GM18868 (cell line): ENCODE measurements around the gene ASIC2.
"Not testable (repeated sequence)": the region's sequence is repeated elsewhere in the genome, so short reads cannot be mapped to it uniquely, and the experiment has no call there.

Experiments used
- ATAC-seq: cut with Tn5 transposase; IDR thresholded peaks from one replicate; pipeline ENCODE4 v1.9.1; 2021; ENCODE audit warnings: mild to moderate bottlenecking, moderate library complexity; ENCODE audit not compliant: unreplicated experiment

ASIC2 gene

GRCh38 chr17:32992321-32993033, 300.6 kb downstream of the ASIC2 start:
- no peak for ATAC-seq

DNA sequence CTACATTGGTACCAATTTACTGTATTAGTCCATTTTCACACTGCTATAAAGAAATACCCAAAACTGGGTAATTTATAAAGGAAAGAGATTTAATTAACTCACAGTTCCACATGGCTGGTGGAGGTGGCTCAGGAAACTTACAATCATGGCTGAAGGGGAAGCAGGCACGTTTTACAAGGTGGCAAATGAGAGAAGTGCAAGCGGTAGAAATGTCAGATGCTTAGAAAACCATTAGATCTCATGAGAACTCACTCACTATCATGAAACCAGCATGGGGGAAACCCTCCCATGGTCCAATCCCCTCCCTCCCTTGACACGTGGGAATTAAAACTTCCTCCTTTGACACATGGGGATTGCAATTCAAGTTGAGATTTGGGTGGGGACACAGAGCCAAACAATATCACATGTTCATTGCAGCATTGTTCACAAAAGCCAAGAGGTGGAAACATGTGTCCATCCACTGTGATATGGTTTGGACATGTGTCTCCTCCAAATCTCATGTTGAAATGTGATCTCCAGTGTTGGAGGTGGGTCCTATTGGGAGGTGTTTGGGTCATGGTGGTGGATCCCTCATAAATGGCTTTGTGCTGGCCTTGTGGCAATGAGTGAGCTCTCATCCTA, 304.5 kb downstream of the ASIC2 start:
- no peak for ATAC-seq

DNA sequence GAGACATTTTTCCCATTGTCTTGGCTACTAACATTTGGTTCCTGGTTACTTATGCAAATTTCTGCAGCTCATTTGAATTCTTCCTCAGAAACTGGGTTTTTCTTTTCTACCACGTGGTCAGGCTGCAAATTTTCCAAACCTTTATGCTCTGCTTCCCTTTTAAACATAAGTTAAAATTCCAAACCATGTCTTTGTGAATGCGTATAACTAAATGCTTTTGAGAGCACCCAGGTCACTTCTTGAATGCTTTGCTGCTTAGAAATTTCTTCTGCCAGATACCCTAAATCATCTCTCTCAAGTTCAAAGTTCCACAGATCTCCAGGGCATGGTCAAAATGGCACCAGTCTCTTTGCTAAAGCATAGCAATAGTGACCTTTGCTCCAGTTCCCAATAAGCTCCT, 305.2 kb downstream of the ASIC2 start:
- not testable (repeated sequence) for ATAC-seq

- ATAC-seq, result not testable (repeated sequence)
These were observed 305.7 kb downstream of the ASIC2 start for GRCh38 chr17:32987453-32987805.

- ATAC-seq, result no peak
These were observed 307.9 kb downstream of the ASIC2 start for GRCh38 chr17:32985050-32985756.

- ATAC-seq, result not testable (repeated sequence)
These were observed 311.5 kb downstream of the ASIC2 start for GRCh38 chr17:32981611-32982010.

DNA sequence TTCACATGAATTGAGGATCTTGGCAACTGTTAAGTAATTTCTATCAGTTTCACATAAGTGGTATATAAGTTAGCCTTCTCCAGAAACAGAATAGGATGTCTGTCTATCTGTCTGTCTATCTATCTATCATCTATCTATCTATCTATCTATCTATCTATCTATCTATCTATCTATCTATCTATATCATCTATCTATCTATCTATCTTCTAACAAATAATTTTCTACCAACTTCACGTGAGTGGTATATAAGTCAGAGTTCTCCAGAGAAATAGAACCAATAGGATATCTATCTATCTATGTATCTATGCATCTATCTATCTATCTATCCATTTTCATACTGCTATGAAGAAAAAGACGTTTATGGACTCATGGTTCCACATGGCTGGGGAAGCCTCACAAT, 312.9 kb downstream of the ASIC2 start:
- no peak for ATAC-seq

DNA sequence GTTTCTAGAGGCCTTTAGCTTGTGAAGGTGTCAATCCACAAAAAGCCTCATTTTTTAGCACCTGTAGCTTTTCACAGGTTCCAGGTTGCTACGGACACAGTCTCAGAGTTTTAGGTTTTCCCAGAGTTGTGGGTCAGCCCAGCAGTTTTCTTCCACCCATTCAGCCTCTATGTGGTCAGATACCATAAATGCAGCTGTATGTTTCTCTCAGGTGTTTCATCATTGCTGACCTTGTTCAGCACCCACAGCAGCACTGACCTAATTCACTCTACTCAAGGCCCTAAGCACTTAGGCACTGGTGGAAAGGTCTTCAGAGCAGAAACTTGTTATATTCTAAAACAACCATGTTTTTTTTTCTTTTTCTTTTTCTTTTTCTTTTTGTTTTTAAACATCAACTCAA, 316.5 kb downstream of the ASIC2 start:
- ATAC-seq, result no peak

DNA sequence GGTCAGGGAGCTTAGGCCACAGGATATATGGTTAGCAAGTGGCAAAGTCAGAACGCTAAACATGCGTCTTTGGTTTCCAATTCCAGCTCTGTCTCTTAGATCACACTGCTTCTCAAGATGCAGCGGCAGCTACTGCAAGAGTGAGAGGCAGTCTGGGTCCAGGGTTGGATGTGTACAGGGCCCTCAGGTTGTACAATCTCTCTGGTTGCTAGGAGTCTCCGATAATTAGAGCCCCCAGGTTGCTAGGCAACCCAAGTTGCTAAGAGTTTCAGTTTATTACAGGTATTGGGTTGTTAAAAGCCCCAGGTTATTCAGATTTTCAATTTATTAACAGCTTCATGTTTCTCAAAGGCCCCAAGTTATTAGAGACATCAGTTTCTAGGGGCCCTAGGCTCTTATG, 317.0 kb downstream of the ASIC2 start:
- ATAC-seq, result no peak

DNA sequence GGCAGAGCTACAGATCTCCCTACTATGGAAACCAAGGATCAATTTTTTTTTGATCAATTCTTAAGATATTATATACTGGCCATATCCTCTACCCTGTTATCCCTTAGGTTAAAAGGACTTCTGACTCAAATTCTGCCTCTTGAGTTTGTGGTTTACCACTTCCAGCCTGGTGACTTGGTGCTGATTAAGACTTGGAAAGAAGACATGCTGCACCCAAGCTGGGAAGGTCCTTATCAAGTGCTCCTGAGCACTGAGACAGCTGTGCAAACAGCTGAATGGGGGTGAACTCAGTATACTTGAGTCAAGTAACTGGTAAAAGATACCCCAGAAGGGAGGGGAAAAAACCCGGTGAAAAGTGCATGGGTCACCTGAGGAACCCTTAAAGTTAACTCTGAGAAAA, 321.9 kb downstream of the ASIC2 start:
- peak; percentile 66 for ATAC-seq

DNA sequence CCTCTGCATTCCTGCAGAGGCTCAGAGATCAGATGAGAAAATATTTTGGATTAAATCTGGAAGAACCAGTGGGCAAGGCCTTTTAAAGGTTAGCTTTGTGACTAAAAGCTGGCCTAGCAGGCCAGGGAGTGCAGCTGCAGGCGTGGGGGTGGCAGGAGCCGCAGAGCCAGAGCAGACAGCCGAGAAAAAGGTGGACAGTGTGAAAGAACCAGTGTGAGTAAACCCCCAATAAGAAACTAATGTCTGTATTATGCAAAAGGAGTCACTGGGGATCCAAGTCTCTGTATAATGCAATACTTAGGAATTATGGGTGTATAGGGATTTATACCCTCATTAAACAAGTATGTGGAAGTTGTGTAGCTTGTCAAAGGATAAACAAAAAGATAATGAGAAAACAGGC, 322.8 kb downstream of the ASIC2 start:
- ATAC-seq, result no peak

GRCh38 chr17:32969231-32969630, 323.9 kb downstream of the ASIC2 start:
- not testable (repeated sequence) for ATAC-seq

GRCh38 chr17:32964541-32964940, 328.6 kb downstream of the ASIC2 start:
- ATAC-seq, result no peak
